ENCODE measurements around the gene CBX2.
A peak's percentile ranks its signal among the peaks of the same experiment; 100 is the strongest.

Gene CBX2

DNA sequence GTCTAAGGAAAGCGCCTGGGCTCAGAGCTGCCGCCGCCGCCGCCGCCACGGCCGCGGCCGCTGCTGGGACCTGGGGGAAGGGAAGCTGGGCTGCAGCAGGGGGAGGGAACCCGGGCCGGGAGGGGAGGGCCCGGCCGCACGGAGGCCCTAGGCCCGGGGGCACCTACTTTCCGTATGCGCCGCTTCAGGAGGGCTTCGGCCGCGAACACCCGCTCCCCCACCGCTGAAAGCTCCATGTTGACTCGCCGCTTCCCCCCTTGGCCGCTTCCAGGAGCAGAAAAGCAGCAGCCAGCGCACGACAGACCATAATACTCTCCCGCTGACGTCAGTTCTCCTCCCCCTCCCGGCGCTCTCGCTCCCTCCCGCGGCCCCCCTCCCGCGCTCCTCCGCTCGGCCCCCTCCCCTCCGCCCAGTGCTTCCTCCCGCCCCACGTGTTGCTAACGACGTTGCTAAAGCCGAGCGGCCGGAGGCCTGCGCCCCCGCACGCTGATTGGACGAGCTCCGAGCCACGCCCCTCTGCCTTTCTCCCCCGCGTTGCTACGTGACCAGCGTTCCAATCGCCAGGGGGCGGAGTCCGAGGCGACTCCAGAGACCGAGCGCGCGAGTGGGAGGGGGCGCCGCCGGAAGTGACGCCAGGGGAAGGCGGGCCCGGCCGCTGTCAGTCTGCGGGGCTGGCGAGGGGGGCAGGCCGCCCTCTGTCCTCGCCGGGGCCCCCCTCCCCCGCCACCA lies 19.0 kb downstream of the CBX2 start, which contains the start of gene CBX8:
Gene CBX8 (minus strand): TSS at position 315 of the 729 bp plus-strand sequence. CDS start 79 bp downstream, at position 236.
- ATAC-seq (peak; percentile 88), DNase-seq (ENCODE audit: low spot score in 2 of 2) (peak; percentile 96 to 99)
- Mint-ChIP-seq H3K27ac (peak within 1 kb of the TSS; percentile 72), H3K4me3 (peak within 1 kb of the TSS; percentile 67), H3K36me3 (peaks cover 6% of the 10 kb centered on the region), H3K9me3 (no peaks in the 10 kb centered on the region), H3K4me1 (peaks cover 33% of the 10 kb centered on the region)

DNA sequence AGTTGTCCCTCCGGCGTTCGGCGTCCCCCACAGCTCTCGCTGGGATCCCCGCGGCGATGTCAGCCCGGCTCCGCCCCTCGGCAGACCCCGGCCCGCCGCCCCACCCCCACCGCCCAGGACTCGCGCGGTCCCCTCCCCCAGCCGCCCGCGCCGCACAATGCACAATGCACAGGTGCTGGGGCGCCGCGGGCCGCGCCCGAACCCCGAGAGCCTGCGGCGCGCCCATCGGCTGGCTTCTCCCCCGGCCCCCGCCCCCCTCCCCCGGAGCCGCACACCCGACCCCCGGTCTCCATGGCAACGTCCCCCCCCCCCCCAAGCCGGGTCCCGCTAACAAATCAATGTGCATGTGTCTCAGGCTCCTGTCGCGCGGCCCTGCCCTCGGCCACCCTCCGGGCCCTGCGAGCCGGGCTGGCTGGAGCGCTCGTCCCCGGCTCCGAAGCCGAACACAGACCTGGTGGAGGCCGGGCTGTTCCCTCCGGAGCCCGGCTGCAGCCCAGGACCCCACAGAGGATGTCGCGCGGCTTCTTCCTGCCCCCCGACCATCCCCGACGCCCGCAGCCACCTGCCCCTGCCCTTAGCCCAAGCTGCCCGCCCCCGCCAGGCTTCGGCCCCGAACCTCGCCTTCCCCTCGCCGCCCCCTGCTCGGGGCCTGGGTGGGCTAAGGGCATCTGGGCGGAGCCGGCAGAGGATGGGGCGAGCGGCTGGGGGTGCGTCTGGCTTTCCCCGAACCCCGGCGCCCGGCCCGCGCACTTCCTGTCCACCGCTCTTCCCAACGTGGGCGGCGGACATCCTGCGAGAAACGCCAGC lies 19.7 kb downstream of the CBX2 start:
- H3K27ac Mint-ChIP-seq, result peak overlapping the region; percentile 72
- peak overlapping the region; percentile 67 for H3K4me3 Mint-ChIP-seq
- H3K9me3 Mint-ChIP-seq, result no peaks in the 10 kb centered on the region
- ATAC-seq, result peak; percentile 47
- peaks cover 35% of the 10 kb centered on the region for H3K4me1 Mint-ChIP-seq
- DNase-seq (ENCODE audit: low spot score in 2 of 2), result no peak
- peaks cover 6% of the 10 kb centered on the region for H3K36me3 Mint-ChIP-seq

DNA sequence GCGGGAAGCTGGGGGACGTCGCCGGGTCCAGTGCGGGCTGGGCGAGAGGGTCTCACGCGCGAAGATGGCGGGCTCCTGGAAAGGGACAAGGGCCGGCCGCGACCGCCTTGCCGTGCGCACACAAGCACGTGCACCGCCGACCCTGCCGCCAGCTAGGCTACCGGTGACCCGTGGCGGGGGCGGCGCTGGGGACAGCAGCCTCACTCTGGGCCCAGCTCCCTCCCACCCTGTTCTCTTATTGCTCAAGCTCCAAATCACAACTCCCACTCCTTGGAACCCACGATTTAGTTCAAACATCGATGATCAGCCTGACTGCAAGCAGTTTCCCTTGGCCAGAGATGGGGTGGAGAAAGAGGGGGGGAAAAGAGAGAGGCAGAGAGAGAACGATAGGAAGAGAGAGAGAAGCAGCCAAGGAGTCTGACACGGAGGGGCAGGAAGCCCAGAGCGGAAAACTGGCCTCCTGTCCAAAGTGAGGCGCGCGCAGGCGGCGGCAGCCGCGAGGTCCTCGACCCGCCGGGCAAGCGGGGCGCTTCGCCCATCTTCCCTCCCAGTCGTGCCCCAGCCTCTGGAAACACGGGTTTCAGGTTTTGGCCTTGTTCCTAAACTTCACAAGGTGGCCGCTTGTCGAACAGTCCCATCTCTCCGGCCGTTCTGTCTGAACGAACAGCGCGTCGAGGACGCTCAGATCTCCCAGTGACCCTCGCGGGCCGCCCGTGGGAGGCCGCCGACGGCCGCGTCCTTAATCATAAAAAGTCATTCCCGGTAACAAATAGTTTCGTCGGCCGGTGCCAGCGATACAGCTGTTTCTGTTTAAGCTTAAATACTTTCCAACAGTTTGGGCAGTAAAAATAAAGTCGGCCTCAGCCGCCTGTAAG lies 20.6 kb downstream of the CBX2 start:
- Mint-ChIP-seq H3K27ac (no peak overlapping the region), H3K36me3 (peaks cover 6% of the 10 kb centered on the region), H3K9me3 (no peaks in the 10 kb centered on the region), H3K4me3 (peak overlapping the region; percentile 67), H3K4me1 (peaks cover 35% of the 10 kb centered on the region)
- ATAC-seq, result no peak
- DNase-seq (ENCODE audit: low spot score in 2 of 2), result no peak

DNA sequence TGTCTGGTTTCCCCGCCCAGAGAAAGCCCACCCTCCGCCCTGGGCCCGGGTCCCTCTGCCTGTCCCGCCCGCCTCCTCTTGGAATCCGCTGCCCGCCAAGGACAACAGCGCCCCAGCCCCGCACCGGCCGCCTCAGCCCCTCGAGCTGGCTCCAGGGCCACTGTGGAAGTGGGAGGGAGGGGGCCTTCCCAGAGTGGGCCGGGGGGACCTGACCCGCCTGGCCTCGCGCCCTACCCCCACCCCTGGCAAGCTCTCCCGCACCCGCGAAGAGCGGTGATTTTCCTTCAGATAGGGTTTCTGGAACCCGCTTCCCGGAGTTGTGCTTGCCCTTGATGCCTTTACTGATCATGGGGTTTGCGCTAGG lies 21.2 kb downstream of the CBX2 start:
- no peak for ATAC-seq
- Mint-ChIP-seq H3K9me3 (no peaks in the 10 kb centered on the region), H3K36me3 (peaks cover 7% of the 10 kb centered on the region), H3K4me3 (peak overlapping the region; percentile 67), H3K27ac (no peak overlapping the region), H3K4me1 (peaks cover 35% of the 10 kb centered on the region)
- no peak for DNase-seq (ENCODE audit: low spot score in 2 of 2)

DNA sequence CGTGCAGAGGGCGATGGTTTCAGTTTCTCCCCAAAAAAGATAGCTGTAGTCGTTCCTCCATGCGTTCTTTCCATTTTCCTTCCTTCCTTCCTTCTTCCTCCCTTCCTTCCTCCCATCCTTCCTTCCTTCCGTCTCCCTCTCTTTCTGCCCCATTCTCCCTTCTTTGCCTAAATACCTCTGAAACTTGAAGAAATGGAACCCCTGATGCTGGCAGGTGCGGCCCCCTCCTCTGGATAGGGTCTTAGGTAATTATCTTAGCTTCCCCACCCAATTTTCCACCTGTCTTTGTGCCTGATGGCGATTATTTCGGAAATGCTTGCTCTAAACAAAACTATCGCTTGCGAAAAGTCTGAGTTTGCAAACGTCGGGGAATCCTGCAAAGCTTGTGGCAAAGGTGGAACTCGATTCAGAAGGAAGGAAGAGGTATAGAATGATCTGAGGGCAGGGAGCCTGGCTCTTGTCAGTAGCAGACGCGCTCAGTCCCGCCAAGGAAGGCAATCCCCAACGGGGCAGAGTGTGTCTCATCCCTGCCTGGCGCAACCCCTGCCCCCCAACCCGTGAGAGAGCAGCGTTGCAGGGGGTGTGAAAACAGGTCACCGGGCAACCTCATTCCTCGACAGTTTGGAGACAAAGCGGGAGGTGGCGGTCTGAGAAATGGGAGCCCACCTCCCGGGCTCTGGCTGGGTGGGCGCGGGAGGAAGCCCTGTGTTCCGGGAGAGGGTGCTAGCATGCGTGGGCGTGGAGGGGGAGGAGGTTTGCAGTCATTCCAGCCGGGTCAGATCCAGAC lies 21.8 kb downstream of the CBX2 start:
- Mint-ChIP-seq H3K27ac (peak overlapping the region; percentile 48), H3K9me3 (no peaks in the 10 kb centered on the region), H3K4me3 (peak overlapping the region; percentile 67), H3K36me3 (peaks cover 12% of the 10 kb centered on the region), H3K4me1 (peaks cover 41% of the 10 kb centered on the region)
- DNase-seq (ENCODE audit: low spot score in 2 of 2) (no peak), ATAC-seq (no peak)

DNA sequence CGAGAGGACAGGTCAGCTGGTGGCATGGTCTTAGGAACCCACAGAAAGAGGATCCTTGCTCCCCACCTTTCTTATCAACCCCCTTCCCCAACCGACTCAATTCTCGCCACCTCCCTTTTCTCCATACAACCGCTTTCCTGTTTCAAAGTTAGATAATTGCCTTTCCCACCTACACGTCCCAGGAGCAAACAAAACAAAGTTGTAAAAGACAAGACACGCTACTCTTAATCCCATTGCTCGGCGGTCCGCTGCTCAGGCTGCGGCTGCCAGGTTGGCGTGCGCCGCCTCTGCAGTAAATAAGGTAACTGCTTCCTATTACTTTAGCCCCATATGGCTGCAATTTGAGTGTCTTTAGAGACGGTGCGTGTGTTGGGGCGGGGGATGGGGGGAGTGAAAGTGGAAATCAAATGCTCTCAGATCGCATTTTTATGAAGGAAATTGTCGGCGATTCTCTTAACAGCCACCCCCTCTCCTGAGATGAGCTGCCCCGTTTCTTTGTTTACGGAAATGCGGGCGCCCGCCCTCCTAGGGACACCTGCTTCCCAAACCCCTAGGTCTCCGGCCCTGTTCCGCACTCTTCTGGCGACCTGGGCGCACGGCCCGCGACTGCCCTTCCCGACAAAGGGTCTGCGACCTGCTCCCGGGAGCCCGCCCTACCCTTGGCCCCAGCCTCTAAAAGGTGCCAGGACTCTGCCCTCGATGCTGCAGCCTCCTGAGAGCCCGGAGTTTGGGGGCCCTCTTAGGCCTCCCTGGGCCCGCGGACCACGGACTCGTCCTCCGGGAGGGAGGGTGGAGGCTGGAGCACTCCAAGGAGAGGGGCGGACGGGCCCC lies 22.6 kb downstream of the CBX2 start:
- no peak for DNase-seq (ENCODE audit: low spot score in 2 of 2)
- H3K36me3 Mint-ChIP-seq, result peaks cover 18% of the 10 kb centered on the region
- no peaks in the 10 kb centered on the region for H3K9me3 Mint-ChIP-seq
- peak overlapping the region; percentile 48 for H3K27ac Mint-ChIP-seq
- peaks cover 49% of the 10 kb centered on the region for H3K4me1 Mint-ChIP-seq
- ATAC-seq, result no peak
- peak overlapping the region; percentile 67 for H3K4me3 Mint-ChIP-seq

DNA sequence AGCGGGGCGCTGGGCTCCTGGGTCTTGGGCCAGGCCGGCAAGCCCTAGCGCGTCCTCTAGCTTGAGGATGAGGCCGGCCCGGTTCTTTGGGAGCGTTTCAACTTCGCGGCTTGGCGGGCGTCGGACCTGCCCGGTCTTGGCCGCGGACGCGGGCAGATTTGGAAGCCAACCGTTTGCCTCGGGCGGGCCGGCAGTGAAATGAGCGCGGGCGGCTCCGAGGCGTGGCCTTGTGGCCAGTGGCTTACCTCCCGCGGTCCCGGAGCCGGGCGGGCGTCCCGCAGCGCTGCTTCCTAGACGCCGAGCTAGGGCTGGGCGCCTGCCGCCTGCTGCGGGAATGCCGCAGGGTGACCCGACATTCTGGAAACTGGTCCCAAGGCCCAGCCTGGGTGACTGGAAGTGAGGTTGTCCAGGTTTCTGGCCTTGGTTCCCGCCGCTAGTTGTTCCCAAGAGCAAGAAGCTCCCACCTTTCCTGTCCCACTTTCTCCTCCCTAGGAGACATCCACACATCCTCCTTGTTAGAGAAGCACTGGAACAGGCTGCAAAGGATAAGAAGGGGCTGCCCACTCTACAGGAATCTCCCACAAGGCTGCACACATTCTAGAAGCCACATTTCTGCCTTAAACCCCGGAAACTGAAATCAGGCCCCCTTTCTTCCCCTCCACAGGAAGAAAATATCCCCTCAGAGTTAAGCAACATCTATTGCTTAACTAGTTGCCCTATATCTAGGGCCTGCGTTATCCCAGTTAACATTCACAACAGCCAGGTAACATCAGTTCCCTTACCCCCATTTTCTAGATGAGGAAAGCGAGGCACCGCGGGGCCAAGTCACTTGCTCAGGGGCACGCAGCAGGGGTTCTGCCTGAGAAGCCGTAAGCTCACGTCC lies 23.4 kb downstream of the CBX2 start:
- H3K9me3 Mint-ChIP-seq, result no peaks in the 10 kb centered on the region
- peaks cover 46% of the 10 kb centered on the region for H3K4me1 Mint-ChIP-seq
- no peak for ATAC-seq
- no peak for DNase-seq (ENCODE audit: low spot score in 2 of 2)
- peaks cover 20% of the 10 kb centered on the region for H3K36me3 Mint-ChIP-seq
- no peak overlapping the region for H3K27ac Mint-ChIP-seq
- peak overlapping the region; percentile 67 for H3K4me3 Mint-ChIP-seq

DNA sequence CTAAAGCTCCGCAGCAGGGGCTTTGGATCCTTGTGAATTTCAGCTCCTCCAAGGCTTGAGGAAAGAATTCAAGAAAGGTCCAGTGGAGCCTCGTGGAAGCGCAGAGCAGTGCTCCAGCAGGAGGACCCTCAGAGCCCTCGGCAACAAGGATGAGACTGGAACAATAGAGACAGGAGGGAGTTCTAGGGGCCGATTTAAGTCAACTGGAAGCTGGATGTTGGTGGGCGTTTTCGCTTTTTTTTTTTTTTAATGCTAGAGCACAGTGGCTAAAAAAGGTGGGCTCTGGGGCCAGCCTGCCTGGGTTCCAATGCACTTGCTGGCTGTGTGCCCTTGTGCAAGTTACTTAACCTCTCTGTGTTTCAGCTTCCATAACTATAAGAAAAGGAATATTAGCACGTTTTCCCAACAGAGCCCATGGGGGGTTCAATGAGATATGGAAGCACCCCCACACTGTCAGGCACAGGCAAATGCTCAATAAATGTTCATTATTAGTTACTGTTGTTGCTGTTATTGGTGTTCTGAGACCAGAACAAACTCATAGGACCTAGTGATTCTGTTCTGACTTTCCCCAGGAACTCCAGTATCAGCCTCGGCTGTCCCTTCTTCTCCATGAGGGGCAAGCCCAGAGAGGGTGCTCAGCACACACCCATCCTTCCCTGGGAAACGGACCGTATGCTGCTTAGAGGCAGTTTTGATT lies 24.2 kb downstream of the CBX2 start:
- no peaks in the 10 kb centered on the region for H3K9me3 Mint-ChIP-seq
- ATAC-seq (no peak), DNase-seq (ENCODE audit: low spot score in 2 of 2) (no peak)
- peaks cover 20% of the 10 kb centered on the region for H3K36me3 Mint-ChIP-seq
- H3K27ac Mint-ChIP-seq, result no peak overlapping the region
- H3K4me3 Mint-ChIP-seq, result no peak overlapping the region
- H3K4me1 Mint-ChIP-seq, result peaks cover 54% of the 10 kb centered on the region

DNA sequence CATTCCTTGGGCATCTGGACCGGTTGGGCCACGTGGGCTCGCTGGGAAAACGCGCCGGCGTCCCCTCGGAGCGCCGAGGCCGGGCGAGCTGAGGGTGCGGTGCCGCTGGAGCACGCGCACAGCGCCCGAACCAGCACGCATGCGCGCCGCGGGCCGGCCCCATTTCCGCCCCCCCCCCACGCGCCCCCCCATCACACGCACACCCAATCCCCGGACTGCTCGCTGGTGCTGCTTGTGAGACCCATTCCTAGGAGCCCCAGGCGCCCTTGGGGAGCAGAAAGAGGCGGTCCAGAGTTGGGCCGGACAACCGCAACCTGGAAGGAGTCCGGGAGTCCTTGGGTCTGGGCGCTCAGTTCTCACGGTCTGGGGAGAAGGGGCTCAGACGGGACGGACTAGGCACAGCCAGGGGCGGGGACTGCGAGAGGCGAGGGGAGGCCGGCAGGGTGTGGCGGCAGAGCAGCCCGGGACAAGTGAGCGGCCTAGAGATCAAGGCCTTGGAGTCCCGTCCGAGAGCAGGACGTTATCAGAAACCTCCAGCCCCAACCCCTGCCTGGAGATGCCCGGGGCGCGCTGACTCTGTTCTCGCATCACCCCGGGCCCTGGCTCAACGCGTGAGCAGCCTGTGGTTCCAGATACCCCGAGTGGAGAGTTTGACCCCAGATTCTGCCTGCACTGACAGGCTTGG lies 24.9 kb downstream of the CBX2 start:
- no peak overlapping the region for H3K27ac Mint-ChIP-seq
- no peaks in the 10 kb centered on the region for H3K9me3 Mint-ChIP-seq
- peaks cover 55% of the 10 kb centered on the region for H3K4me1 Mint-ChIP-seq
- no peak overlapping the region for H3K4me3 Mint-ChIP-seq
- no peak for ATAC-seq
- H3K36me3 Mint-ChIP-seq, result peaks cover 20% of the 10 kb centered on the region
- DNase-seq (ENCODE audit: low spot score in 2 of 2), result no peak

DNA sequence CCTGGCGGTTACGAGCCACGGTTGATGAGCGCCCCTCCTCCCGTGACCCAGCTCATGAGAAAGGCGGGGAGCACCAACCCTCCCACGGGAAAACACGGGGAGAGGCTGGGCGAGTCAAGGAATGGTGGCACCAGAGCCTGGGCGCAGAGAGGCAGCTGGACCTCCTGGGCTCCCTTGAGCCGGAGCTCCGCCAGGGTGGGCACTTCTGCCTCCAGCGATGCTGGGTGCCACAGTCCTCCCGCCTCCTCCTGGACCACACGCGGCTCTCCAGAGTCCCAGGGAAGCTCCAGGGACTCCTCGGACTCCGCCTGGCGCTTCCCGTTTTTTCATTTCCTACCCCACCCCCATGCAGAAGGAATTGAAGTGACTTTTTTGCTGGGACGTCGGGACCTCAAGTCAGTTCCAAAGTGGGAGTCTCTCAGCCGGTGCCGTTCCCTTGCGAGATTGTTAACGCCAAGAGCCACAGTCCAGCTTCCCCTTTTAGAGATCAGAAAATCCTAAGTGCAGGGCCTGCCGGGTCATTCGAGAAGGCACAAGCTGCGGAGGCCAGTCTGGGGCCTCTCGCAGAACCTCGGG lies 25.6 kb downstream of the CBX2 start:
- no peaks in the 10 kb centered on the region for H3K9me3 Mint-ChIP-seq
- H3K4me1 Mint-ChIP-seq, result peaks cover 51% of the 10 kb centered on the region
- DNase-seq (ENCODE audit: low spot score in 2 of 2) (no peak), ATAC-seq (no peak)
- no peak overlapping the region for H3K27ac Mint-ChIP-seq
- peak overlapping the region; percentile 67 for H3K4me3 Mint-ChIP-seq
- H3K36me3 Mint-ChIP-seq, result peaks cover 20% of the 10 kb centered on the region

DNA sequence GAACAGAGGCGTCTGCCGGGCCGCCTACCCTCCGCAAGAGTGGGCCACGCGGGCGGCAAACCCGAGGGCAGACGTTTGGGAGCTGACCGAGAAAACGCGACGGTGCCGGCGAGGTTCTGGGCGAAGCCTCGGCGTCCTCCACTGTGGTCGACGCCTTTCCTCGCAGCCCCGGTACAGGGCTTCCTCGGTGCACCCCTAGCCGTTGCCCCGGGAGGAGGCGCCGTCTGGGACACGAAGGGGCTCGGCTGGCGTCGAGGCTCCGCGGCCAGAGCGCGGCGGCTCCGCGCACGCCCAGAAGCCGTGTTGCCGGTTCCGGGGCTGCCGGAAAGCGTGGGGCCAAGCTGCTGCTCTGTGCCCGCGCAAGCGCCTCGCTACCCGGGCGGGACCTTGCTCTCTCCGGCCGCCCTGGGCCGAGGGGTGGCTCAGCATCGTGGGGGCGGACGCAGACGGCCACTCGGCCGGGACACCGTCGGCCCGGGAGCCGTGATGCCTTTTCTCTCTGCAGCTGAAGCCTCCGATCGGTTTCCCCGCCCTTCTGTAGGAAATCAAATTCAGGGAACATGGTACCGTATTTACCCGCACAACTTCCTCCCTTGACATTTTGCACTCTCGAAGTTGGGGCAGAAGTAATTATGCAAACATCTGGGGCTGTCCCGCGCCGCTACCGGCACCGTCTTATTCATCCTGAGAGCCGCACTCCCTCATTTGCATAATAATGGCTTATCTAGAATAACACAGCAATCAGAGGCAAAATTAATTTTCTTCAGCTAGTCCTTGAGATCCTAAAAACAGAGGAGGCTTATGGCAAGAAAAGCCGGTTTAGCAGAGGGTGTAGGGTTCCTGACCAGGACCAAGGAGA lies 26.3 kb downstream of the CBX2 start:
- ATAC-seq (peak; percentile 93), DNase-seq (ENCODE audit: low spot score in 2 of 2) (peak; percentile 58 to 84)
- Mint-ChIP-seq H3K9me3 (no peaks in the 10 kb centered on the region), H3K36me3 (peaks cover 20% of the 10 kb centered on the region), H3K27ac (peak overlapping the region; percentile 72), H3K4me1 (peaks cover 51% of the 10 kb centered on the region), H3K4me3 (peak overlapping the region; percentile 67)

Data from stimulated activated effector memory CD8-positive, alpha-beta T cell treated with anti-CD3 and anti-CD28 coated beads, Interleukin-12 subunit alpha, Interleukin-12 subunit beta, amount 100 ng/mL, for 72 hours (primary cell).